ENCODE data around the gene CANX. TPM values are rescaled to one million over a fixed set of nuclear protein-coding genes. Genes with fewer than 3 reads are reported as not detected.
"Not testable (repeated sequence)": the region's sequence is repeated elsewhere in the genome, so short reads cannot be mapped to it uniquely, and the experiment has no call there.

Gene CANX
- total RNA-seq, 1 donor: 273 TPM

GRCh38 chr5:179731791-179732411 lies 33.1 kb downstream of the CANX start:
- Histone ChIP-seq H3K4me3 (ENCODE audit: low read length) (peak overlapping the region; percentile 92), H3K4me1 (ENCODE audit: insufficient read depth, low read length) (peaks cover 52% of the 10 kb centered on the region)

GRCh38 chr5:179732412-179732917 lies 33.7 kb downstream of the CANX start, which contains the start of gene MAML1:
Gene MAML1, plus strand, starts transcription at chr5:179732822. Its CDS starts 291 bp downstream, at chr5:179733113.
- Histone ChIP-seq H3K27me3 (ENCODE audit: insufficient read depth, low read length) (no peaks in the 10 kb centered on the region), H3K9me3 (ENCODE audit: low read depth, low read length) (no peaks in the 10 kb centered on the region), H3K4me1 (ENCODE audit: insufficient read depth, low read length) (peaks cover 52% of the 10 kb centered on the region), H3K4me3 (ENCODE audit: low read length) (peak within 1 kb of the TSS; percentile 92)

More at GRCh38 chr5:179731791-179732411, 33.1 kb downstream of the CANX start:
- H3K9me3 ChIP-seq (ENCODE audit: low read depth, low read length): no peaks in the 10 kb centered on the region
- H3K27me3 ChIP-seq (ENCODE audit: insufficient read depth, low read length): no peaks in the 10 kb centered on the region

DNA sequence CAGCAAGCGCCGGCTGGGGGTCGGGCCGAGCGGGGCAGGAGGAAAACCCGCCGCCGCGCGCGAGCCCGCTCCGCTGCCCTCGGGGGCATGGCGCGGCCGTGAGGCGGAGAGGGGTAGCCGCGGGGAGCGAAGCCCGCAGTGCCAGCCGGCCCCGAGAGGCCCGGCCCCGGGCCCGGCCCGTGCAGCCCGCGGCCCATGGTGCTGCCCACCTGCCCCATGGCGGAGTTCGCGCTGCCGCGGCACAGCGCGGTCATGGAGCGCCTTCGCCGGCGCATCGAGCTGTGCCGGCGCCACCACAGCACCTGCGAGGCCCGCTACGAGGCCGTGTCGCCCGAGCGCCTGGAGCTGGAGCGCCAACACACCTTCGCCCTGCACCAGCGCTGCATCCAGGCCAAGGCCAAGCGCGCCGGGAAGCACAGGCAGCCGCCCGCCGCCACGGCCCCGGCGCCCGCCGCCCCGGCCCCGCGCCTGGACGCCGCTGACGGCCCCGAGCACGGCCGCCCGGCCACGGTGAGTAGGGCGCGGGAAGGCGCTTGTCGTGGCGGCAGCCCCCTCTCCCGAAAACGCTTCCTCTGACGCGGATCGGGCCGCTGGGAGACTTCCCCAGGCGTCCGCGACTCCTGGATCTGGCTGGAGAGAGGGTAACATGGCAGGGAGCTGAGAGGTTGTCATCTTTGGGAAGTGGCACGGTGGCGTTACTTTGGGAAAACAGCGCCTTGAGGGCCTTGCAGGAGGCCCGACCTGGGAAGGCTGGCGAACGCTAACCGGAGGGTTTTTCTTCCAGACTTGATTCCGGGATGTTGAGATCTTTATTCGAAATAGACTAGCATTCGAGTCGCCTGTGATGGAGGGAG lies 34.4 kb downstream of the CANX start:
- no peaks in the 10 kb centered on the region for H3K27me3 ChIP-seq (ENCODE audit: insufficient read depth, low read length)
- peak overlapping the region; percentile 92 for H3K4me3 ChIP-seq (ENCODE audit: low read length)
- H3K9me3 ChIP-seq (ENCODE audit: low read depth, low read length): no peaks in the 10 kb centered on the region
- H3K4me1 ChIP-seq (ENCODE audit: insufficient read depth, low read length): peaks cover 55% of the 10 kb centered on the region

GRCh38 chr5:179733772-179734126 lies 35.0 kb downstream of the CANX start:
- peak overlapping the region; percentile 92 for H3K4me3 ChIP-seq (ENCODE audit: low read length)
- H3K9me3 ChIP-seq (ENCODE audit: low read depth, low read length): no peaks in the 10 kb centered on the region
- H3K27me3 ChIP-seq (ENCODE audit: insufficient read depth, low read length): no peaks in the 10 kb centered on the region
- peaks cover 59% of the 10 kb centered on the region for H3K4me1 ChIP-seq (ENCODE audit: insufficient read depth, low read length)

GRCh38 chr5:179734536-179735164 lies 35.9 kb downstream of the CANX start:
- Histone ChIP-seq H3K4me3 (ENCODE audit: low read length) (no peak overlapping the region), H3K9me3 (ENCODE audit: low read depth, low read length) (no peaks in the 10 kb centered on the region), H3K27me3 (ENCODE audit: insufficient read depth, low read length) (no peaks in the 10 kb centered on the region), H3K4me1 (ENCODE audit: insufficient read depth, low read length) (peaks cover 61% of the 10 kb centered on the region)

GRCh38 chr5:179738742-179739141 lies 40.0 kb downstream of the CANX start:
- Histone ChIP-seq H3K4me1 (ENCODE audit: insufficient read depth, low read length) (peaks cover 40% of the 10 kb centered on the region), H3K4me3 (ENCODE audit: low read length) (no peak overlapping the region), H3K27me3 (ENCODE audit: insufficient read depth, low read length) (no peaks in the 10 kb centered on the region), H3K9me3 (ENCODE audit: low read depth, low read length) (no peaks in the 10 kb centered on the region)

DNA sequence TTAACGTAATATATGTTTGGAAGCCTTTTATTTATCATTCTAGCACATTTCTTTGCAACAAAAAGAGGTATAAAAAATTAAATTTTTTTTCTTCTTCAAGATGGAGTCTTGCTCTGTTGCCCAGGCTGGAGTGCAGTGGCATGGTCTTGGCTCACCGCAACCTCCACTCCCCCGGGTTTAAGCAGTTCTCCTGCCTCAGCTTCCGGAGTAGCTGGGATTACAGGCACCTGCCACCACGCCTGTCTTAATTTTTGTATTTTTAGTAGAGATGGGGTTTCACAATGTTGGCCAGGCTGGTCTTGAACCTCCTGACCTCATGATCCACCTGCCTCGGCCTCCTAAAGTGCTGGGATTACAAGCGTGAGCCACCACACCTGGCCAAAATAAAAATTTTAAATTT lies 45.3 kb downstream of the CANX start:
- not testable (repeated sequence) for H3K4me3 ChIP-seq (ENCODE audit: low read length)

DNA sequence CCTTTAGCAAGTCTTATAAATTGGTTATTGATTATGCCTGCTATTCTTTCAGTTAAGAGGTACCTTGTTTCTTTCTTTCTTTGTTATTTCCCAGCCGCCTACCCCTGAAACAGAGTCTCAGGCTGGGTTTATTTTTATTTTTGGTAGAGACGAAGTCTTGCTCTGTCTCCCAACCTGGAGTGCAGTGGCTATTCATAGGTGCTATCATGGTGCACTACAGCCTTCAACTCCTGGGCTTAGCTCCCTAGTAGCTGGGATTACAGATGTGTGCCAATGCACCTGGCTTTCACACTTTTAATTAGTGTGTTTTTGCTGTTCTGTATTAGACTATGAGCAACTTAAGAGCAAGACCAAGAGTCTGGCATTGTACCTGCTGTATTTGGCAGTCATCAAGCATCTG lies 48.1 kb downstream of the CANX start:
- Histone ChIP-seq H3K27me3 (ENCODE audit: insufficient read depth, low read length) (no peaks in the 10 kb centered on the region), H3K4me1 (ENCODE audit: insufficient read depth, low read length) (peaks cover 13% of the 10 kb centered on the region), H3K4me3 (ENCODE audit: low read length) (no peak overlapping the region), H3K9me3 (ENCODE audit: low read depth, low read length) (no peaks in the 10 kb centered on the region)

More for the DNA sequence above, 45.3 kb downstream of the CANX start:
- H3K27me3 ChIP-seq (ENCODE audit: insufficient read depth, low read length); H3K9me3 ChIP-seq (ENCODE audit: low read depth, low read length): not testable (repeated sequence)
- H3K4me1 ChIP-seq (ENCODE audit: insufficient read depth, low read length): peaks cover 17% of the 10 kb centered on the region

DNA sequence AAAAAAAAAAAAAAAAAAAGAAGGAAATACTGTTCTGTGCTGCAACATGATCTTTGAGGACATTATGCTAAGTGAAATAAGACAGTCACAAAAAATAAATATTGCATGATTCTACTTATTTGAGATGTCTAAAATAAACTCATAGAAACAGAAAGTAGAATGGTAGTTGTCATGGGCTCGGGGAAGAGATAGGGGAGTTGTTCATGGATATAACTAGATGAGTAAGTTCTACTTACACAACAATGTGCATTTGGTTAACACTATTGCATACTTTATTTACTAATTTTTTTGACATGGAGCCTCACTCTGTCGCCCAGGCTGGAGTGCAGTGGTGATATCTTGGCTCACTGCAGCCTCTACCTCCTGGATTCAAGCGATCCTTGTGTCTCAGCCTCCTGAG lies 49.0 kb downstream of the CANX start:
- Histone ChIP-seq H3K9me3 (ENCODE audit: low read depth, low read length) (no peaks in the 10 kb centered on the region), H3K4me3 (ENCODE audit: low read length) (no peak overlapping the region), H3K4me1 (ENCODE audit: insufficient read depth, low read length) (peaks cover 13% of the 10 kb centered on the region), H3K27me3 (ENCODE audit: insufficient read depth, low read length) (no peaks in the 10 kb centered on the region)

DNA sequence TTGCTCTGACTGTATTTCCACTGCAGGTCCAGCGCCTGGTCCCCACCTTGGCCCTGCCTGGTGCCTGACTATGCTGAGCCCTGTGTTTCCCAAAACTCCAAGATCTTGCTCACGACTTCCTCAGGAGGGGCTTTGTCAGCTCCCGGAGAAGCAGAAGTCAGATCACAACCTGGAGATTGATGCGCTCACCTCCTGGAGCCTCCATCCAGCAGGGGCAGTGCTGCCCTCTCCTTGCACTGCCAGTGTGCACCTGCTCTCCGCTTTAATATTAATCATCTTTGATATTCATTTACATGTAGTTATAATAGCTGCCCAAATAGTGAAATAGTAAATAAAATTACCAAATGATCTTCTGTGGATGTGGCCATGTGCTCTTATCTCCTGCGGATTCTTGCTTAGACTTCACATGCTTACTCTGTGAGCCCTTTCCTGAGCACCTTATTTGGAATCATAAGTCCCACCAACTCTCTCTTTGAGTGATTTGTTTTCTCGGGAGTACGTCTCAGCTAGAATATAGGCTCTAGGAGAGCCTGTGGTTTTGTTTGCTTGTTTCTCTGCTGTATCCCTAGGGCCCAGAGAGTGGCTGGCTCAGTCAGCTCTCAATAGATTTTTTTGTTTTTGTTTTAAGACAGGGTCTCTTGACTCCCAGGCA lies 51.2 kb downstream of the CANX start:
- Histone ChIP-seq H3K4me1 (ENCODE audit: insufficient read depth, low read length) (peaks cover 27% of the 10 kb centered on the region), H3K4me3 (ENCODE audit: low read length) (no peak overlapping the region), H3K9me3 (ENCODE audit: low read depth, low read length) (no peaks in the 10 kb centered on the region), H3K27me3 (ENCODE audit: insufficient read depth, low read length) (no peaks in the 10 kb centered on the region)

- H3K4me3 ChIP-seq (ENCODE audit: low read length): no peak overlapping the region
- peaks cover 44% of the 10 kb centered on the region for H3K4me1 ChIP-seq (ENCODE audit: insufficient read depth, low read length)
- no peaks in the 10 kb centered on the region for H3K27me3 ChIP-seq (ENCODE audit: insufficient read depth, low read length)
- H3K9me3 ChIP-seq (ENCODE audit: low read depth, low read length): no peaks in the 10 kb centered on the region
Measured at GRCh38 chr5:179753971-179754370, 55.2 kb downstream of the CANX start.

DNA sequence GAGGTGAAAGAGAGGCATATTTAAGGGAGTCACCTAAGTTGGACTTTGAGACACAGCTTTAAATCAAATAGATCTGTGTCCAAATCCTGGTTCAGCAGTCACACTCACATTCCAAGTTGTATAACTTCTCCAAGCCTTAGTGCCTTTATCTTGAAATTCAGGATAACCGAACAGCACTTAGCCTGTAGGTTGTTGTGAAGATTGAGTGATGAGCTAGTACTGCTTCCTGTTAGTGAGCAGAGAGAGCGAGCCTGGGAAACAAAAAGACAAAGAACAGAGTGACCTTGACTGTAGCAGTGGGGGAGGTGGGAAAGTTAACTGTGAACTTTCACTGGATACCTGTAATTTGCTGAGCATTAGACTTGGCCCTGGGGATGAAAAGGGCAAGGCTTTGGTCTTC lies 56.3 kb downstream of the CANX start:
- no peaks in the 10 kb centered on the region for H3K27me3 ChIP-seq (ENCODE audit: insufficient read depth, low read length)
- no peaks in the 10 kb centered on the region for H3K9me3 ChIP-seq (ENCODE audit: low read depth, low read length)
- H3K4me3 ChIP-seq (ENCODE audit: low read length): no peak overlapping the region
- peaks cover 55% of the 10 kb centered on the region for H3K4me1 ChIP-seq (ENCODE audit: insufficient read depth, low read length)

GRCh38 chr5:179758955-179759354 lies 60.2 kb downstream of the CANX start:
- peaks cover 89% of the 10 kb centered on the region for H3K4me1 ChIP-seq (ENCODE audit: insufficient read depth, low read length)
- no peak overlapping the region for H3K4me3 ChIP-seq (ENCODE audit: low read length)
- no peaks in the 10 kb centered on the region for H3K9me3 ChIP-seq (ENCODE audit: low read depth, low read length)
- H3K27me3 ChIP-seq (ENCODE audit: insufficient read depth, low read length): no peaks in the 10 kb centered on the region

GRCh38 chr5:179759581-179760551 lies 61.1 kb downstream of the CANX start:
- Histone ChIP-seq H3K4me3 (ENCODE audit: low read length) (no peak overlapping the region), H3K9me3 (ENCODE audit: low read depth, low read length) (no peaks in the 10 kb centered on the region), H3K27me3 (ENCODE audit: insufficient read depth, low read length) (no peaks in the 10 kb centered on the region), H3K4me1 (ENCODE audit: insufficient read depth, low read length) (peaks cover 84% of the 10 kb centered on the region)
